Keratinocyte (primary cell): Measurements from ENCODE around the gene MX2. TPM values are rescaled to one million over a fixed set of nuclear protein-coding genes. Genes with fewer than 3 reads are reported as not detected.

Experiments used
- DNase-seq: peaks from one replicate; pipeline ENCODE4 v3.0.0-alpha.2; 2011; ENCODE audit warnings: low read depth, missing footprints, low spot score
- FAIRE-seq: peaks from 2 replicates; lab custom pipeline; 2011; peaks lifted over from hg19 to GRCh38; lab: Jason Lieb, UNC
- H2AFZ ChIP-seq: 2 replicates; pipeline ENCODE4 v1.6.0; 2012; ENCODE audit warnings: low read length, control low read depth, inconsistent platforms; ENCODE audit not compliant: control insufficient read depth
- H3K27ac ChIP-seq: 2 replicates; pipeline ENCODE4 v1.5.1; 2011; ENCODE audit warnings: low read length; ENCODE audit not compliant: control insufficient read depth, insufficient read depth
- H3K27me3 ChIP-seq: 3 replicates; pipeline ENCODE4 v1.6.0; 2011; ENCODE audit warnings: low read length; ENCODE audit not compliant: control insufficient read depth, insufficient read depth; ENCODE audit errors: extremely low read depth
- H3K36me3 ChIP-seq, 2 experiments: 2 replicates in 1 of 2; 3 replicates in 1 of 2; pipeline ENCODE4 v1.5.1; 2011; ENCODE audit warnings: low read length in 2 of 2, mild to moderate bottlenecking in 1 of 2; ENCODE audit not compliant: control insufficient read depth in 2 of 2, insufficient read depth in 2 of 2; ENCODE audit errors: extremely low read depth in 1 of 2
- H3K4me1 ChIP-seq: 3 replicates; pipeline ENCODE4 v1.5.1; 2011; ENCODE audit warnings: low read length; ENCODE audit not compliant: control insufficient read depth, insufficient read depth; ENCODE audit errors: extremely low read depth
- H3K4me2 ChIP-seq: 3 replicates; pipeline ENCODE4 v1.6.0; 2011; ENCODE audit warnings: low read depth, low read length; ENCODE audit not compliant: control insufficient read depth, insufficient read depth; ENCODE audit errors: extremely low read depth
- H3K4me3 ChIP-seq, 3 experiments: fragments of 200-600 bp in 1 of 3; sonication (generic) in 1 of 3; 2 replicates in 2 of 3; 3 replicates in 1 of 3; pipeline ENCODE4 v1.5.1; 2011 to 2016; ENCODE audit warnings: low read length in 3 of 3, mild to moderate bottlenecking in 3 of 3, control low read depth in 2 of 3, inconsistent platforms in 1 of 3, low read depth in 1 of 3, mixed read lengths in 1 of 3, mixed run types in 1 of 3, moderate library complexity in 1 of 3; ENCODE audit not compliant: control insufficient read depth in 2 of 3, insufficient read depth in 2 of 3; ENCODE audit errors: extremely low read depth in 1 of 3
- H3K79me2 ChIP-seq: 2 replicates; pipeline ENCODE4 v1.6.0; 2012; ENCODE audit warnings: low read length; ENCODE audit not compliant: control insufficient read depth, insufficient read depth
- H3K9ac ChIP-seq: 3 replicates; pipeline ENCODE4 v1.6.0; 2011; ENCODE audit warnings: low read length; ENCODE audit not compliant: control insufficient read depth, insufficient read depth; ENCODE audit errors: extremely low read depth
- H3K9me1 ChIP-seq: 3 replicates; pipeline ENCODE4 v1.6.0; 2011; ENCODE audit warnings: low read length; ENCODE audit not compliant: control insufficient read depth, insufficient read depth; ENCODE audit errors: extremely low read depth
- H3K9me3 ChIP-seq: 2 replicates; pipeline ENCODE4 v1.5.1; 2012; ENCODE audit warnings: low read depth, low read length; ENCODE audit not compliant: control insufficient read depth
- H4K20me1 ChIP-seq: 3 replicates; pipeline ENCODE4 v1.6.0; 2011; ENCODE audit warnings: low read length; ENCODE audit not compliant: control insufficient read depth, insufficient read depth; ENCODE audit errors: extremely low read depth
- CTCF ChIP-seq, 3 experiments: IDR thresholded peaks in 1 of 3; conservative IDR thresholded peaks in 1 of 3; optimal IDR thresholded peaks in 1 of 3; 2 replicates in 2 of 3; 3 replicates in 1 of 3; pipeline versions ENCODE3 to v1.5.1; 2011; ENCODE audit warnings: low read length in 3 of 3, mild to moderate bottlenecking in 3 of 3, moderate library complexity in 2 of 3, control low read depth in 1 of 3, inconsistent platforms in 1 of 3; ENCODE audit not compliant: insufficient read depth in 2 of 3; ENCODE audit errors: extremely low read depth in 1 of 3
- EZH2 ChIP-seq: IDR thresholded peaks from one replicate; pipeline ENCODE4 v1.6.1; 2012; ENCODE audit warnings: inconsistent platforms, mild to moderate bottlenecking, low read length, moderate library complexity
- dilution Hi-C: fragments of 300-500 bp; cut with MboI; formaldehyde crosslinking; loops from one replicate; pipeline ENCODE4 v1.7.0; 2020; ENCODE audit warnings: low sequenced_read_pairs; ENCODE audit not compliant: extremely low pct_ligation_motif_present
- polyA plus RNA-seq, 5 experiments: library from polyadenylated mRNA; depleted of rRNA in 3 of 5; stranded (reverse) in 3 of 5; stranded (forward) in 1 of 5; unstranded in 1 of 5; fragments of >200 nt; gene quantifications; 1 replicate in 1 of 5; 2 replicates in 3 of 5; 3 replicates in 1 of 5; pipeline versions ENCODE4 v1.2.1 to v1.2.3, GENCODE V29; 2011 to 2012; ENCODE audit warnings: missing spikeins in 2 of 5, low read depth in 1 of 5, low replicate concordance in 1 of 5

The MX2 gene
- polyA plus RNA-seq, 1 donor (not counting 4 experiments of a cell fraction or from before 2014, with no cell fraction given), result 7.1 TPM

GRCh38 chr21:41406340-41406739, 44.5 kb downstream of the MX2 start:
- TF ChIP-seq EZH2, result no peak
- TF ChIP-seq CTCF (optimal IDR thresholded peaks at IDR 0.05 in 1 of 3, IDR thresholded peaks at IDR 0.05 in 1 of 3, conservative IDR thresholded peaks at IDR 0.05 in 1 of 3; ENCODE audit: extremely low read depth in 1 of 3, insufficient read depth in 2 of 3, low read length in 3 of 3), result no peak
- DNase-seq (no peak), FAIRE-seq (no peak)
- Histone ChIP-seq H3K4me2 (no peak overlapping the region), H3K9me3 (no peaks in the 10 kb centered on the region), H3K9me1 (no peaks in the 10 kb centered on the region), H3K36me3 (no peaks in the 10 kb centered on the region), H3K4me1 (peaks cover 2% of the 10 kb centered on the region), H3K27ac (no peak overlapping the region), H3K27me3 (peaks cover 3% of the 10 kb centered on the region), H4K20me1 (no peaks in the 10 kb centered on the region), H3K79me2 (no peaks in the 10 kb centered on the region), H3K9ac (no peak overlapping the region), H2AFZ (no peak overlapping the region), H3K4me3 (no peak overlapping the region)
- dilution Hi-C loops, result no loop called here

GRCh38 chr21:41407541-41408460, 46.0 kb downstream of the MX2 start:
- DNase-seq, result no peak
- H3K9me3 ChIP-seq, result no peaks in the 10 kb centered on the region
- peaks cover 6% of the 10 kb centered on the region for H3K4me1 ChIP-seq
- no peak overlapping the region for H3K27ac ChIP-seq
- H3K9me1 ChIP-seq, result no peaks in the 10 kb centered on the region
- dilution Hi-C loops, result no loop called here
- no peak overlapping the region for H3K9ac ChIP-seq
- no peaks in the 10 kb centered on the region for H4K20me1 ChIP-seq
- H3K4me2 ChIP-seq, result no peak overlapping the region
- no peak overlapping the region for H3K4me3 ChIP-seq
- TF ChIP-seq CTCF (optimal IDR thresholded peaks at IDR 0.05 in 1 of 3, IDR thresholded peaks at IDR 0.05 in 1 of 3, conservative IDR thresholded peaks at IDR 0.05 in 1 of 3; ENCODE audit: extremely low read depth in 1 of 3, insufficient read depth in 2 of 3, low read length in 3 of 3), result no peak
- TF ChIP-seq EZH2, result no peak
- H2AFZ ChIP-seq, result no peak overlapping the region
- no peak for FAIRE-seq
- peaks cover 3% of the 10 kb centered on the region for H3K27me3 ChIP-seq
- H3K79me2 ChIP-seq, result no peaks in the 10 kb centered on the region
- no peaks in the 10 kb centered on the region for H3K36me3 ChIP-seq
